ENCODE data around the gene ADGRL2.

The ADGRL2 gene

GRCh38 chr1:81805537-81806431, 5.0 kb downstream of the ADGRL2 start:
- peak; percentile 11 for FAIRE-seq

GRCh38 chr1:81806432-81806770, 5.7 kb downstream of the ADGRL2 start:
- peak; percentile 66 for FAIRE-seq
- no peak for DNase-seq (ENCODE audit: low spot score)

More at GRCh38 chr1:81805537-81806431, 5.0 kb downstream of the ADGRL2 start:
- DNase-seq (ENCODE audit: low spot score), result no peak

GRCh38 chr1:81808760-81809159, 8.0 kb downstream of the ADGRL2 start:
- peak; percentile 36 for DNase-seq (ENCODE audit: low spot score)
- FAIRE-seq, result peak; percentile 75

- FAIRE-seq, result no peak
These were observed 9.1 kb downstream of the ADGRL2 start for GRCh38 chr1:81809808-81810207.

GRCh38 chr1:81811757-81812371, 11.1 kb downstream of the ADGRL2 start:
- FAIRE-seq (peak; percentile 85), DNase-seq (ENCODE audit: low spot score) (peak; percentile 31)

More at GRCh38 chr1:81809808-81810207, 9.1 kb downstream of the ADGRL2 start:
- no peak for DNase-seq (ENCODE audit: low spot score)

DNA sequence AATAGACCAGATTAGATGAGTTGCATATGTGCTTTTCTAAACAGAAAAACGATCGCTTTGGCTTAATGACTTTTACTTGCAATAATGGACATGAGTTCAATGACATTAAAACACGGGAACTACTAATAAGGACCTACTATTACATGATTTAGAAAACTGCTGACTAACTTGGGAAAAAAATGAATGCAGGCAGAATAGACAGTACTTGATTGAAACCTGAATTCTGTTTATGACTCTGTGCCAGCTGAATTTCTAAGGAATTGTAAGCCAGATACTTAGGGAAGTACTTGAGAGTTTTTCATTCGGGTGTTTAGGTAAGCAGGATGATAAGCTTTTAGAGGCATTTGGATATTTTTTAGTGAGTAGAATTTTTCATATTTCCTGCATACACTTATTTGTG, 12.0 kb downstream of the ADGRL2 start:
- DNase-seq (ENCODE audit: low spot score), result peak; percentile 30
- no peak for FAIRE-seq

GRCh38 chr1:81813691-81814090, 13.0 kb downstream of the ADGRL2 start:
- DNase-seq (ENCODE audit: low spot score), result no peak
- FAIRE-seq, result no peak

DNA sequence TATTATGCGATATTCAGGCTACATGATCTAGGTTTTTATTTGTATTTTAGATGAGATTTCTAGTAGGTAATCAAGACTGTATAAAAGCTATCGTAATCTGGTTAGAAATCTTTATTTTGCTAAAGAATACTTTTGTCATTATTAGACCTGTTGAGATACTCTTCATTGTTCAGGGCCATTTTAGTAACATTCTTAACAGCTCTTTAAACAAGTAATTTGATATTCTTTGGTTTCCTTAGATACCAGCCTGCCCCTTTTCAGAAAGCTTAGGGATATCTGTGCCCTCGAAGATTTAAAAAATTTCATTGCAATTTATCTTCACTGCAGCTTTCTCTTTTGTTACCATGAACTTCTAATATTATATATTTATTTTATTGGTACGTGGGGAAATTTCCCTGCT, 18.9 kb downstream of the ADGRL2 start:
- FAIRE-seq (no peak), DNase-seq (ENCODE audit: low spot score) (no peak)

- FAIRE-seq (no peak), DNase-seq (ENCODE audit: low spot score) (no peak)
These were observed 20.0 kb downstream of the ADGRL2 start for GRCh38 chr1:81820765-81821164.

- FAIRE-seq, result no peak
- no peak for DNase-seq (ENCODE audit: low spot score)
These were observed 22.3 kb downstream of the ADGRL2 start for GRCh38 chr1:81823082-81823481.

- FAIRE-seq (no peak), DNase-seq (ENCODE audit: low spot score) (no peak)
These were observed 24.0 kb downstream of the ADGRL2 start for GRCh38 chr1:81824759-81825158.

- FAIRE-seq, result no peak
These were observed 27.2 kb downstream of the ADGRL2 start for GRCh38 chr1:81827942-81828341.

GRCh38 chr1:81832573-81832972, 31.8 kb downstream of the ADGRL2 start:
- FAIRE-seq, result peak; percentile 59
- peak; percentile 24 for DNase-seq (ENCODE audit: low spot score)

More at GRCh38 chr1:81827942-81828341, 27.2 kb downstream of the ADGRL2 start:
- DNase-seq (ENCODE audit: low spot score), result no peak

GRCh38 chr1:81833722-81834121, 33.0 kb downstream of the ADGRL2 start:
- no peak for FAIRE-seq
- DNase-seq (ENCODE audit: low spot score), result no peak

DNA sequence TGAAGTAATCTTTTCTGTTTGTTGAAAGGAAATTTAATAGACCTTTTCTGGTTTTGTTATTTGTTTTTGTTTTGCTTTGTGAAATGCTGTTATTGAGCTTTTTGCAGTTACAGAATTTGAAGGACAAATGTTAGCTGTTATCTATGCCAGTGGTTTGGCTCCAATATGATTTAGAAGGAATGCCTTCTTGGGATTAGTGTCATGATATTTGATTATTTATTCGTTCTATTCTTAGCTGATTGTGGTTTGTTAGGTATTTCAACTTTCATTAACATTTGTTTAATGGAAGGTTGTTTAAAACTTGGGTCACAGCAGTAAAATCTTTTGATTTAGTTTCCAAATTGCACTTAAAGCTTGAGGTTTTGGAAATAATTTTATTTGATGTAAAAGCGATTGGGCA, 33.5 kb downstream of the ADGRL2 start:
- FAIRE-seq, result no peak
- DNase-seq (ENCODE audit: low spot score), result no peak

DNA sequence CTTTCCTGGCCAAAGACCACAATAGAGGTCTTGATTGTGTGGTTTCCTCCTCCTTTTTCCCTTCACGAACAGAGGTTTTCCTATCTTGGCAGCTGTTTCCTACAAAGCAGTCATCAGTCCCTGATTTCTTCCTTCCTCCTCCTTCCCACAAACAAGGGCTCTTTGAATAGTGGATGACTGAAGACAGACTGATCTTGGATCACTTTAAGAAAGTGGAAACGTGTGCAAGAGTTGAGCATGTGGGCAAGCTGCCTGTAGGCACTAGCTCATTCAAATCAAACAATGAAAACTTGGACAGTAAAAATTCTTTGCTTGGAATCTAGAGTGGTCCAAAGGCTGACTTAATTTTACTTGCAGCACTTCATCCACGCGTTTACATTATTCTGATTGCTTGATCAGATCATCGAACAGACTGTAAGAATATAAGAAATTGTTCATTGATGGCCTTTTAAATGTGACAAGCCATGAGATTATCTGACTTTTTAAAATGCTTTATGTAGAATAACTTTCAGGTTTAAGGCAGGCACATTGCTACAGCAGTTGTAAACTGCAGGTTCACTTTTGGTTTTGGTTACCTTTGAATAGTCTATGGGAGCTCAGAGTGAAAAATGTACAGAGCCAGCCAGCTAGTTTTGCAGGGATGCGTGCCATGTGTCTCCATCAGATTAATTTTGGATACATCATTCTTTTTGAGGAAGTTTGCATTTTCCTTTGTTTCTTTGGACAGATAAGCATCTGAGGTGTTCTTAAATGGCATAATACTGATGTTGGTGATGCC, 34.4 kb downstream of the ADGRL2 start:
- DNase-seq (ENCODE audit: low spot score) (no peak), FAIRE-seq (peak; percentile 38)

- peak; percentile 65 for FAIRE-seq
- DNase-seq (ENCODE audit: low spot score), result no peak
These were observed 35.4 kb downstream of the ADGRL2 start for GRCh38 chr1:81836007-81836626.

- no peak for DNase-seq (ENCODE audit: low spot score)
- no peak for FAIRE-seq
These were observed 38.0 kb downstream of the ADGRL2 start for GRCh38 chr1:81838600-81839218.

- FAIRE-seq (no peak), DNase-seq (ENCODE audit: low spot score) (no peak)
These were observed 40.1 kb downstream of the ADGRL2 start for GRCh38 chr1:81840805-81841204.

DNA sequence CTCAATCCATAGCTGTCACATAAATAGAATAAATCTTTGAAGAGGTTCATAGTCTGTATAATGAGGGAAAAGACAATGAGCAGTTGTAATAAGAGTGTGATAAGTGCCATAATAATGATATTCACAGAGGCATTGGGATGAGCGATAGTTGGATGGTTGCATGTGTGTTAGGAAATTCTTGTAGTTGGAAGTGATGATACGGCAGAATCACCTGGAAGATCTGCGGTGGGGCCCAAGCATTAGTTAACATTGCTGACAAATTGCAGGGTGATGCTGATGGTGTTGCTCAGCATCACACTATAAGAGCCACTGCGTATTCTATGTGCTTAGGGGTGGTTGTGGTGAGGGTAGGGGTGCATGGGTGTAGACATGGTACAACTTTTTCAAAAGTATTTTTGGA, 41.1 kb downstream of the ADGRL2 start:
- FAIRE-seq (no peak), DNase-seq (ENCODE audit: low spot score) (no peak)

DNA sequence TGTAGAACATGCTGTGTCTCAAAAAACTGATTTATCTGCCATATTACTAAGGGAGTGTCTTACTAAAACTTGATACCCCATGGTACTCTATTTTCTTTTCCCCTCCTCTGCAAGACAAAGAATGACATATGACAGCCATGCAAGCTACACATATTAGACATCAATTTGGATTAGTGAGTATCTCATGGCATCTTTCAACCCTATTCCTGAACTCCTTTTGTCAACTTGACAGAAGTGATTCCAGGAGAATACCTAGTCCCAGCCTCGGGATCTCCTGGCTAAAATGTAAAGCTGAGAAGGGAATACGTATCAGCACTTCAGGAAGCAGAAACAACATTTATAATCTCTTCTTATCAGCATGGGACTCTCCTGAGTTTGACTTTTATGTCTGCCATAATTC, 43.7 kb downstream of the ADGRL2 start:
- no peak for FAIRE-seq
- no peak for DNase-seq (ENCODE audit: low spot score)

Data from RCC 7860 (cell line).